ENCODE data around the gene RPE.

DNA sequence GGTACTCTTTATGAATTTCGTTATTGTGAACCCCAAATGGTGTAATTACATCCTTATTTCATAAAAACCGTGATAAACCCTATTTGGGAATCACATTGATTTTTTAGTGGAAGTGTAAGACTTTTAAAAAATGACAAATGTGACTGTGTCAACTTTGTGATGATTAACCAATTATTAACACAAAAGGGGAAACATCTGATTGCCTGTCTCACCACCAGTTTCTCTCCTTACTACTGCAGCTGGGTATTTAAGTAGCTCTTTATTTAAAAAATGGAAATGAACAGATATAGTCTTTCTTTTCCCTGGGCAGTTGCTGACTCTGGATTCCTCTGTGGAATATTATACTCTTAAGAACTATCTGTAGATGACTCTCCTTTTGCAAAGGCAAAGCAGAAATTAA is 11.6 kb upstream of the RPE start:
- TF ChIP-seq POLR2A (IDR thresholded peaks at IDR 0.05): no peak
- TF ChIP-seq, protein P1, sequence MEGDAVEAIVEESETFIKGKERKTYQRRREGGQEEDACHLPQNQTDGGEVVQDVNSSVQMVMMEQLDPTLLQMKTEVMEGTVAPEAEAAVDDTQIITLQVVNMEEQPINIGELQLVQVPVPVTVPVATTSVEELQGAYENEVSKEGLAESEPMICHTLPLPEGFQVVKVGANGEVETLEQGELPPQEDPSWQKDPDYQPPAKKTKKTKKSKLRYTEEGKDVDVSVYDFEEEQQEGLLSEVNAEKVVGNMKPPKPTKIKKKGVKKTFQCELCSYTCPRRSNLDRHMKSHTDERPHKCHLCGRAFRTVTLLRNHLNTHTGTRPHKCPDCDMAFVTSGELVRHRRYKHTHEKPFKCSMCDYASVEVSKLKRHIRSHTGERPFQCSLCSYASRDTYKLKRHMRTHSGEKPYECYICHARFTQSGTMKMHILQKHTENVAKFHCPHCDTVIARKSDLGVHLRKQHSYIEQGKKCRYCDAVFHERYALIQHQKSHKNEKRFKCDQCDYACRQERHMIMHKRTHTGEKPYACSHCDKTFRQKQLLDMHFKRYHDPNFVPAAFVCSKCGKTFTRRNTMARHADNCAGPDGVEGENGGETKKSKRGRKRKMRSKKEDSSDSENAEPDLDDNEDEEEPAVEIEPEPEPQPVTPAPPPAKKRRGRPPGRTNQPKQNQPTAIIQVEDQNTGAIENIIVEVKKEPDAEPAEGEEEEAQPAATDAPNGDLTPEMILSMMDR (IDR thresholded peaks at IDR 0.05): no peak
